Stimulated activated CD8-positive, alpha-beta memory T cell treated with anti-CD3 and anti-CD28 coated beads, Interleukin-12 subunit alpha, Interleukin-12 subunit beta, amount 100 ng/mL, for 24 hours (primary cell): ENCODE measurements around the gene UGT1A5.

Source experiments
- DNase-seq: peaks from one replicate; pipeline ENCODE4 v3.0.0-alpha.2; 2020; ENCODE audit errors: extremely low read depth

UGT1A5 gene

GRCh38 chr2:233780771-233781170 is 68.1 kb downstream of the UGT1A5 start:
- DNase-seq, result no peak

DNA sequence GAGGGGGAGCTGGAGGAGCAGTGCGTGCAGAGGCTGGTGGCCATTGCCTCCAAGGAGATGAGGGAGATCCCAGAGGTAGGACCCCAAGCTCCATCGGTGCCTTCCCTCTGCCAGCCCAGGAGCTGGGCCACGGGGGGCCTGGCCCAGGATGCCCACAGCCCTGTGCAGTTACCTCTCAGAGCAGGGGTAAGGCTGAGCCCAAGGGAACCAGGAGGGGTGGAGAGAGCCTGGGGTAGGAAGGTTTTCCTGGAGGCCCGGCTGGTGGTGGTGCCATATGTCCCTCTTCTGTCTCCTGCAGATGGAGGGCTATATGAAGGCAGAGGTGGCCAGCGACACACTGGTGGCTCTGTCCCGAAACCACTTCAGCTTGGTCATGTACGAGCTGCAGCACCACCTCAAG is 76.8 kb downstream of the UGT1A5 start:
- no peak for DNase-seq

- DNase-seq, result no peak
These were observed 78.6 kb downstream of the UGT1A5 start for GRCh38 chr2:233791151-233791882.

- DNase-seq, result no peak
These were observed 79.2 kb downstream of the UGT1A5 start for GRCh38 chr2:233791883-233792329.

- DNase-seq, result no peak
These were observed 80.0 kb downstream of the UGT1A5 start for GRCh38 chr2:233792720-233793119.

DNA sequence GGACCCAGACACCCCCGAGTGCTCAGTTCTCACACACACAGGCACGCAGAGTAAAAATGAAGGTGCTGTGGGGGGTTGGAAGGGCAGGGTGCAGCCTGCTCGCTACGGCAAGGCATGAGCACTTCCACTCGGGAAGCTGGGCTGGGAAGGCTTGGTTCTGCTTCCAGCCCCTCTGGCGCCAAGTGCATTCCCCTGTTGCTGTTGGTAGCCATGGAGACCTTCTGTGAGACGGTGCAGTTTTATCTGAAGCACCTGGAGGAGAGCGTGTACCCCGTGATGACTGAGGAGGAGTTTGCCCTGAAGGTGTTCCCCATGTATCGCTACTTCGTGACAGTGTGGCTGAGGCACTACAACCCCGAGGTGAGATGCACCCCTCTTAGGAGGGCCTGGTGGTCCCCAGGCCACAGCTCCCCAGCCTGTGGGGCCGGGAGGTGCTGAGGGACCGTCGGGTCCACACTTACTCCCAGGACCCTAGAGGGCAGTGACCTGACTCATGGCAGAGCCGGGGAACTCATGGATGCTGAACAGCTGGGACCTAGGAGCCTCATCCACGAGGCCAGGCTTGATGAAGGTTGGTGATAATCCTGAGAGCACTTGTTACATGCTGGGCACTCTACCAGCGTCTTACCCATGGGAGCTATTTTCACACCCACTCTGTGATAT is 80.9 kb downstream of the UGT1A5 start:
- DNase-seq, result no peak

DNA sequence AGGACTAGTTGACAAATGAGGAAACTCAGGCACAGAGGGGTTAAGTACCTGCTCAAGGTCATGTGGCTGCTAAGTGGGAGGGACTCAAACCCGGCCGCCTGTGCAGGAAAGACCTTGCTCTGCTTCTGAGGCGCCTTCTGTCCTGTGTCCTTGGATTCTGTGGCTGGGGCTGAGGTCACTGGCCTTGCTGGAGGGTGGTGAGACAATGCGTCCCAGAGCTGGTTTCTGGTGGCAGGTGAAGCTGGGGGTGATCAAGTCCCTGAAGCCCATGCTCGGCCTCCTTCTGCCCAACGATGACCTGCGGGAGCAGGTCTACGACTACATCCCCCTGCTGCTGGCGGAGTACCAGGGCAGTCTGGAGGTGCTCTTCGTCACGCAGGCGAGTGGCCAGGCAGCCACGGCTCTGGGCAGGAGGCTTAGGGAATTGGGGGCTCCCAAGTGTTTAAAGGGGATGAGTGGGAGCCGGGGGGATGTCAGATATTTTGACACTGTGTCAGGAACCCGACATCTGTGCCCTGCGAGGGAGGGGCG is 81.5 kb downstream of the UGT1A5 start:
- DNase-seq, result no peak

DNA sequence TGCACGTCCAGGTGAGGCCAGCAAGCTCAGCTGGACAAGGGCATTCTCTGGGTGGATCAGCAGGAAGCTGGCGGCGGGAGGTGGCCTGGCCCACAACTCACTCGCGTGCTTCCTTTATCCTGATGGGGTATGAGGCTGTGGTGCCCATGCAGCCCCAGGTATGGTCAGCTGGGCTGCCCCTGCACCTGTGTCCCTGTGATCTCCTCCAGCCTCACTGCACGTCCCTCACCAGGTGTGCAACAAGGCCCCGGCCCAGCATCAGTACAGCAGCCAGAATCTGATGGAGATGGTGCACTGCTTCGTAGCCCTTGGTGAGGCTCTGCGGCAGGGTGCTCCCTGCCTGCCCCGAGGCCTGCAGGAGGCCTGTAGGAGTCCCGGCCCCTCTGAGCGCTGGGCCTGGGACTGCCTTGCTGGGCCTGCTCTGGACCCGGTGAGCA is 83.0 kb downstream of the UGT1A5 start:
- no peak for DNase-seq

- no peak for DNase-seq
These were observed 83.5 kb downstream of the UGT1A5 start for GRCh38 chr2:233796254-233796653.

DNA sequence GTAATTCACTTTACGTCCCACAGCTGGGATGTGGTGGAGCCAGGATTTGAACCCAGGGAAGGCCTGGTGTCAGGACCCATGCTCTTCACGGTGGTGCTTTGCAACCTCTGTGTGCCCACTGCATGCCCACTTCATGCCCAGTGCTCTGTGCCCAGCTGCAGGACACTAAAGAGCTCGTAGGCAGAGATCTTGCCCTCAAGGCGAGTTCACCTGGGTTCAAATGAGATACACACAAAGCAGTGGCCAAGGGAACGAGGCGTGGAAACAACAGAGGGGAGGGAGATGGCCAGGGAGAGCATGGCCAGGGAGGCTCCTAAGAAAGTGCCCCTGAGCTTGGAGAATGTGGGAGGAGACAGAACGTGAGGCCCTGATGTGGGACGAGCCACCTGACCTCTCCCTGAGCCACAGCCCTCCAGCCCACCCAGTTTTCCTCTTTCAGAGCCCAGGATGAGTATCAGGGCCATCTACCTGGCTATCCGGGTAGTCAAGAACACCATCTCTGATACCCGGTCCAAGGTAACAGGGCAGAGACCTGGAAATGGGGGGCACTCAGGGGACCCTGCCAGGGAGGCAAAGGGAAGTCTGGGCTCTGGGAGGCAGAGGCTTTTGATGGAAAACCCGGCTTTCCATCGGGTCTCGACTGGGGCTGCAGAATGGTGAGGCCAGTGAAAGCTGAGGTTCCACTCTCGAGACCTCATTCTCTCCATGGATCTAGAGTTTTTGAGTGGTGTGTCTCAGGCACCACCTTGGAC is 85.8 kb downstream of the UGT1A5 start:
- no peak for DNase-seq

GRCh38 chr2:233799087-233799665 is 86.5 kb downstream of the UGT1A5 start:
- DNase-seq, result no peak

- no peak for DNase-seq
These were observed 87.0 kb downstream of the UGT1A5 start for GRCh38 chr2:233799716-233800115.

DNA sequence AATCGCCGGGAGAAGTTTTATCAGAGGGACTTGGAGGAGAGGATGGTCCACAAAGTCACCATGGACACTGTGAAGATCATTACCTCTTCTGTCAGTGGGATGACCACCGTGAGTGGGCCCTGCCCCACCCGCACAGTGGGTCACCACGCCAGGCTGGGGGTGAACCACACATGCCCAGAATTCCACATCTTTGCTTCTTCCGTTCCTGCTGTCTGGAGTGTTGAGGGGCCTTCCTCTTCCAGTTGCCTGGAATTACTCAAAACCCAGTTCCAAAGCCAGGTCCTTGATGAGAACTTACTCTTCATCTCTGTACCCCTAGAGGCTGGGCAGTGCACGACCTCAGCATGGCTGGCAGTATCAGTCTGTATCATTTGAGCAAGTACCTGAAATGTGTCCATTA is 87.5 kb downstream of the UGT1A5 start:
- DNase-seq, result no peak

GRCh38 chr2:233801357-233802131 is 88.8 kb downstream of the UGT1A5 start:
- DNase-seq, result no peak

DNA sequence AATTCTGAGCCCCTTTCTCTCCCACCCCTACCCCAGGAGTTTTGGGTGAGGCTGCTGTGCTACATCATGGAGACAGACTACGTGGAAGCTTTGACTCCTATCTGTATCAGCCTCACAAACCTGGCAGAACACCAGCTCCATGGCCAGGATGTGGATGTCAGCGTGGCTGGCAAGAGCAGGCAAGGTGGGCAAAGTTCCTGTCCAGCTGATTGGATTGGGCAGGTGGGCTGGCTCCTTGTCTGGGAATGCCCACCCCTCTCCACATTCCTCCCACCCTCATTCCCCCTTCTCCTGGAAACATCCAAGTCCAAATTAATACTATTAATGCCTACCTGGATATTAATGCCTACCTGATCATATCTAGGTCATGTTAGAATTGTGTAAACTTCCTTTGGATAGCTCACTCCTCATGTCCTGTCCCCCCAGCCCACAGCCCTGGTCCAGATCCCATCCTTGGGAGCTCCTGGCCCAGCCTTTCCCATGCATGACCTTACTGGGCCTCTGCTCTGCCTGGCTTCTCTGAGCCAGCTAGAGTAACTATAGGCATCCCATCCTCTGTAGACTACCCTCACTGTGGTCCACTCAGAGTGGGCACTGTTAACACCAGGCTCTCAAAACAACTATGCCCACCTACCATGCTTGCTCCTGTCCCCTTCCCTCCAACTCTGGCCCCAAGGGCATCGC is 89.6 kb downstream of the UGT1A5 start:
- no peak for DNase-seq

DNA sequence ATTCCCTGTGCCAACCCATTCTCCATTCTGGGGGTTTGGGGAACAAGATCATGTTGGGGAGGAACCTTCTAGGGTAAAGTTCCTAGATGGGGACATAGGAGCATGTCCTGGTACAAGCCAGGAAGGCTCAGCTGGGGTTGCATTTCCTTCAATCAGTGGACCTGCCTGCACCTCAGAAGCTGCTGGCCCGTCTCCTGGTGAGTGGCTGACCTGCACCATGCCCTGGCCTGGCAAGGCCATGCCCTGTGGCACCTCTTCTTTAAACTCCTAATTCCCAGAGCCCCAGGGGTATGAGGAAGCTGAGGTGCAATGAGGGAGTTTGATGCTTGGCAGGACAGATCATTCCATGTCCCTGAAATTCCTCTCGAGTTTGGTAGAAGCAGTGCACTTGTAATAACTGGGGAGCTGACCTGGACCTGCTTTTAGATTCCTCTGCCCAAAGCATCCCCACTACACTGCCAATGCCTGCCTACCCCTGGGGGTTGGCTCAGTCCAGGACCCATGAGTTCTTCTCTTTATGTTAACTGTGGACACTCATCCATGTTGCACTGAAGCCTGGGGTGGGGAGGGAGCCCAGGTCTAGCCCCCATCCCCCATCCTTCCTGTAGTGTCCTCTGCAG is 90.7 kb downstream of the UGT1A5 start:
- no peak for DNase-seq

DNA sequence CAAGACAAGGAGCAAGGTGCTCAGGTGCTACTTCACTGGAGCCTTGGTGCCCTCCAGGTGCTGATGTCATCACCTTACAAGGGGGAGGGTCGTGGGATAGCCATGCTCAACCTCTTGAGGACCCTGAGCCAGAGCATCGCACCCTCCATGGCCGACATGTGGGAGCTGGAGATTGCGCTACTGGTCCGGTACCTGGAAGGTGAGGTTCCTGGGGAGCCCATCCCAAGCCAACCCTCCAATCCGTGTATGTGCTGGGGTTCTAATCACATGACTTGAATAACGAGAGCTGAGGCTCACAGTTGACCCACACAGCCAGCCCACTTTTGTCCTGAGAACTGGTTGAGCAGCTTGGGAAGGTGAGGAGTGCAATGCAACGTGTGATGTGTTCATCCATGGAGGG is 91.3 kb downstream of the UGT1A5 start:
- no peak for DNase-seq

DNA sequence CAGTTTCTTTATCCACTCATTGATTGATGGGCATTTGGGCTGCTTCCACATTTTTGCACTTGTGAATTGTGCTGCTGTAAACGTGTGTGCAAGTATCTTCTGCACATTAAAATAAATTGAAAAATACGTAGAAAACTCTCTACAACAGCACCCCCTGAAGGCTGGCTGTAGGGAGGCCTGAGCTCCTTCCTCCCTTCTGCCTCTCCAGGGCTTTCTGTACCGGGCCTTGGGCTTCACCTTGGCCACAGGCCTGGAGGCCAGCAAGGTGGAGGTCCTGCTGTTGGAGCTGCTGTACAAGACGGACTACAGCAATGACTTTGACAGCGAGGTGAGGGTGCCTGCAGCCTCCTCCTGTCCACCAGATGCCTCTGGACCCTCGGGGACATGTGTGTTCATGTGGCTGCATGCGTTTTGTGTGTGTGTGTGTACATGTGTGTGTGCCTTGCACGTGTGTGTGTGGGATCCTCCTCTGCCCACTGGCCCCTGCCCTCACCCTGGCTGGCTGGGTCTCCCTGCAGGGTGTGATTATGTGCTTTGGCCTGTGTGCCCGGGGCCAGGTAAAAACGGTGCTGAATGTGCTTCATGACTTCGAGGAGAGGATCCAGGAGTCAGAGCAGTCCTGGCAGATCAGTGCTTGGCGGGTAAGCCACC is 94.6 kb downstream of the UGT1A5 start:
- DNase-seq, result no peak
